HG03175 (cell line): ENCODE data around the gene BCAP29.
"Not testable (repeated sequence)": the region's sequence is repeated elsewhere in the genome, so short reads cannot be mapped to it uniquely, and the experiment has no call there.

Source experiments
- ATAC-seq: cut with Tn5 transposase; IDR thresholded peaks from one replicate; pipeline ENCODE4 v1.9.1; 2021; ENCODE audit warnings: mild to moderate bottlenecking, moderate library complexity; ENCODE audit not compliant: unreplicated experiment

Gene BCAP29

GRCh38 chr7:107579885-107580715, at the start of gene BCAP29:
BCAP29 (plus strand) TSS chr7:107580246; CDS start chr7:107580773, 527 bp downstream.
- ATAC-seq, result peak; percentile 94

- ATAC-seq, result no peak
These were observed 49.3 kb upstream of the BCAP29 start for GRCh38 chr7:107530751-107531150.

GRCh38 chr7:107534139-107534538, 45.9 kb upstream of the BCAP29 start:
- no peak for ATAC-seq

GRCh38 chr7:107537228-107537627, 42.8 kb upstream of the BCAP29 start:
- not testable (repeated sequence) for ATAC-seq

GRCh38 chr7:107538001-107538400, 42.0 kb upstream of the BCAP29 start:
- ATAC-seq, result no peak

GRCh38 chr7:107543338-107543993, 36.6 kb upstream of the BCAP29 start:
- ATAC-seq, result no peak

- ATAC-seq, result no peak
These were observed 35.0 kb upstream of the BCAP29 start for GRCh38 chr7:107544848-107545591.

- no peak for ATAC-seq
These were observed 28.1 kb upstream of the BCAP29 start for GRCh38 chr7:107551936-107552335.

GRCh38 chr7:107555893-107556292, 24.2 kb upstream of the BCAP29 start:
- ATAC-seq, result no peak

GRCh38 chr7:107559864-107560263, 20.2 kb upstream of the BCAP29 start:
- ATAC-seq, result no peak

GRCh38 chr7:107560898-107561516, 19.0 kb upstream of the BCAP29 start:
- no peak for ATAC-seq

- ATAC-seq, result peak; percentile 52
These were observed 16.8 kb upstream of the BCAP29 start for GRCh38 chr7:107563081-107563774.

GRCh38 chr7:107563775-107564552, 16.1 kb upstream of the BCAP29 start, which contains the start of the genes COG5 and DUS4L:
COG5 (minus strand) TSS chr7:107563920; CDS start chr7:107563896, 24 bp downstream.
DUS4L (plus strand) TSS chr7:107563971; CDS start chr7:107567071, 3,100 bp downstream.
- peak; percentile 95 for ATAC-seq

GRCh38 chr7:107564553-107565298, 15.3 kb upstream of the BCAP29 start:
- no peak for ATAC-seq

GRCh38 chr7:107570298-107570697, 9.7 kb upstream of the BCAP29 start:
- no peak for ATAC-seq

- no peak for ATAC-seq
These were observed 6.5 kb upstream of the BCAP29 start for GRCh38 chr7:107573537-107573936.

- peak; percentile 1 for ATAC-seq
These were observed 527 bp upstream of the BCAP29 start for GRCh38 chr7:107579554-107579884.

GRCh38 chr7:107580716-107581383, 804 bp downstream of the BCAP29 start:
- ATAC-seq, result no peak
